ENCODE measurements around the gene AGPAT4. TPM values are rescaled to one million over a fixed set of nuclear protein-coding genes. Genes with fewer than 3 reads are reported as not detected.
A peak's percentile ranks its signal among the peaks of the same experiment; 100 is the strongest.

AGPAT4 gene
- total and polyA plus RNA-seq, 2 of the 13 experiments (the other 11 are each of a cell fraction or from before 2014, with no cell fraction given), result 0.07 to 0.13 TPM

DNA sequence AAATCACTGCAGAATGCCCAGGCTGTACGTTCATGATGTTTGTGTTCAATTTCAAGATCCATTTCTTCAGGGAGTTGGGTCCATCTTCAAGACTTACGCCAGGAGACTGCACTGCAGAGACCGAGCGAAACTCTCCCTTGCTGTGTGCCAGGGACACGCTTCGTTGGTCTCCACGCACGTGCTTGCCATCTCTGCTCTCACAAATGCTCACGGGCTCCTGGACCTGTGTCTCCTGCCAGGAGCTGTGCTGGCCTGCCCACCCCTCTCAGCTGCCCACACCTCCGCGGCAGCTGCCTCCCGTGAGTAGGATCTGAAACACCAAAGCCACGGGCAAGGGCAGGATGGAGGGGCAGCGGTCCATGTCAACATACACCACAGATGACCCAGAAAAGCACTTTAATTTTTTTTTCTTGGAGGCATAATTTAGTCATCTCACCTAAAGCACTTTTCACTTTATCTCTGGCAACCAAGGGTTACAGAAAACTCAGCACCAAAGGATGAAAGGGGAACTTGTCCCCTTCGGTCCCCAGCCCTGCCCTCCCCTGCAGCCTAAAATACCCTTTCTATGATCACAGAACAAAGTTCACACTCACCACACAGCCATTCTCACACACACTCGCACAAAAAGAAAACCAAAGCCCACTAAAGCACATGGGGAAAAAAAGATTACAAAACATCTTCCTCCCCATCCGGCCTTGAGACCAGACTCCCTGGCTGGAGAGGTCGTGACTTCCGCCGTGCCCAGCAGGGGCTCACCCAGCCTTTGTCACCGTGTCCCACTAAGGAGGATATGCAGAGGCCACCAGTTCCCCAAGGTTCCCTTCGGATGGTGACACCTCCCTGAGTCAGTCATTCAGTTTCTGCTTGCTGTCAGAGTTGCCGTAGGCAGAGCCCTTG, 137.9 kb downstream of the AGPAT4 start (continued):
- TF ChIP-seq ZNF713 (CRISPR knock-in tag; IDR thresholded peaks at IDR 0.05) (no peak), MXD3 (CRISPR knock-in tag; IDR thresholded peaks at IDR 0.05) (no peak), PRDM15 (CRISPR knock-in tag; IDR thresholded peaks at IDR 0.05) (no peak), RXRB (CRISPR knock-in tag; IDR thresholded peaks at IDR 0.05; ENCODE audit: borderline replicate concordance) (peak; percentile 43; the same call in 1 of the 2 replicates), HMGA1 (CRISPR knock-in tag; conservative IDR thresholded peaks at IDR 0.05) (no peak), ZNF740 (CRISPR knock-in tag; IDR thresholded peaks at IDR 0.05) (no peak), ZMAT3 (CRISPR knock-in tag; conservative IDR thresholded peaks at IDR 0.05) (no peak), KDM1A (CRISPR knock-in tag; IDR thresholded peaks at IDR 0.05) (no peak), HDAC6 (IDR thresholded peaks at IDR 0.05; ENCODE audit: low read depth, low read length) (no peak), PHF5A (CRISPR knock-in tag; IDR thresholded peaks at IDR 0.05; ENCODE audit: low read depth, unreplicated experiment) (no peak), HOXA3 (CRISPR knock-in tag; IDR thresholded peaks at IDR 0.05) (peak; percentile 30; the same call in 1 of the 2 replicates), ZNF30 (CRISPR knock-in tag; IDR thresholded peaks at IDR 0.05) (0 out of 2 replicates have a peak, but pooled peaks have one; percentile 45), FOSL2 (CRISPR knock-in tag; IDR thresholded peaks at IDR 0.05) (no peak), SAFB2 (CRISPR knock-in tag; IDR thresholded peaks at IDR 0.05; ENCODE audit: borderline replicate concordance, low read depth) (no peak), ATF2 (CRISPR knock-in tag; IDR thresholded peaks at IDR 0.05) (no peak)
- TF ChIP-seq, protein P1, sequence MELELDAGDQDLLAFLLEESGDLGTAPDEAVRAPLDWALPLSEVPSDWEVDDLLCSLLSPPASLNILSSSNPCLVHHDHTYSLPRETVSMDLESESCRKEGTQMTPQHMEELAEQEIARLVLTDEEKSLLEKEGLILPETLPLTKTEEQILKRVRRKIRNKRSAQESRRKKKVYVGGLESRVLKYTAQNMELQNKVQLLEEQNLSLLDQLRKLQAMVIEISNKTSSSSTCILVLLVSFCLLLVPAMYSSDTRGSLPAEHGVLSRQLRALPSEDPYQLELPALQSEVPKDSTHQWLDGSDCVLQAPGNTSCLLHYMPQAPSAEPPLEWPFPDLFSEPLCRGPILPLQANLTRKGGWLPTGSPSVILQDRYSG (CRISPR knock-in tag; IDR thresholded peaks at IDR 0.05), result no peak
- TF ChIP-seq, protein P2, sequence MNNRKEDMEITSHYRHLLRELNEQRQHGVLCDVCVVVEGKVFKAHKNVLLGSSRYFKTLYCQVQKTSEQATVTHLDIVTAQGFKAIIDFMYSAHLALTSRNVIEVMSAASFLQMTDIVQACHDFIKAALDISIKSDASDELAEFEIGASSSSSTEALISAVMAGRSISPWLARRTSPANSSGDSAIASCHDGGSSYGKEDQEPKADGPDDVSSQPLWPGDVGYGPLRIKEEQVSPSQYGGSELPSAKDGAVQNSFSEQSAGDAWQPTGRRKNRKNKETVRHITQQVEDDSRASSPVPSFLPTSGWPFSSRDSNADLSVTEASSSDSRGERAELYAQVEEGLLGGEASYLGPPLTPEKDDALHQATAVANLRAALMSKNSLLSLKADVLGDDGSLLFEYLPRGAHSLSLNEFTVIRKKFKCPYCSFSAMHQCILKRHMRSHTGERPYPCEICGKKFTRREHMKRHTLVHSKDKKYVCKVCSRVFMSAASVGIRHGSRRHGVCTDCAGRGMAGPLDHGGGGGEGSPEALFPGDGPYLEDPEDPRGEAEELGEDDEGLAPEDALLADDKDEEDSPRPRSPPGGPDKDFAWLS (CRISPR knock-in tag; IDR thresholded peaks at IDR 0.05; ENCODE audit: borderline replicate concordance), result no peak
- TF ChIP-seq, protein P3, sequence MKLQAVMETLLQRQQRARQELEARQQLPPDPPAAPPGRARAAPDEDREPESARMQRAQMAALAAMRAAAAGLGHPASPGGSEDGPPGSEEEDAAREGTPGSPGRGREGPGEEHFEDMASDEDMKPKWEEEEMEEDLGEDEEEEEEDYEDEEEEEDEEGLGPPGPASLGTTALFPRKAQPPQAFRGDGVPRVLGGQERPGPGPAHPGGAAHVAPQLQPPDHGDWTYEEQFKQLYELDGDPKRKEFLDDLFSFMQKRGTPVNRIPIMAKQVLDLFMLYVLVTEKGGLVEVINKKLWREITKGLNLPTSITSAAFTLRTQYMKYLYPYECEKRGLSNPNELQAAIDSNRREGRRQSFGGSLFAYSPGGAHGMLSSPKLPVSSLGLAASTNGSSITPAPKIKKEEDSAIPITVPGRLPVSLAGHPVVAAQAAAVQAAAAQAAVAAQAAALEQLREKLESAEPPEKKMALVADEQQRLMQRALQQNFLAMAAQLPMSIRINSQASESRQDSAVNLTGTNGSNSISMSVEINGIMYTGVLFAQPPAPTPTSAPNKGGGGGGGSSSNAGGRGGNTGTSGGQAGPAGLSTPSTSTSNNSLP (IDR thresholded peaks at IDR 0.05; ENCODE audit: low read depth, low read length), result no peak

Data from HepG2 (cell line).